Hepatic stellate cell (primary cell): ENCODE data around the gene CRKL.
A peak's percentile ranks its signal among the peaks of the same experiment; 100 is the strongest.
"Not testable (repeated sequence)": the region's sequence is repeated elsewhere in the genome, so short reads cannot be mapped to it uniquely, and the experiment has no call there.

Experiments used
- DNase-seq: peaks from one replicate; pipeline ENCODE4 v3.0.0; 2011; ENCODE audit warnings: low spot score

The CRKL gene

GRCh38 chr22:20901093-20902033, 15.8 kb upstream of the CRKL start:
- not testable (repeated sequence) for DNase-seq

- no peak for DNase-seq
Measured at GRCh38 chr22:20903093-20903492, 14.1 kb upstream of the CRKL start.

GRCh38 chr22:20904008-20904979, 12.9 kb upstream of the CRKL start:
- DNase-seq = peak; percentile 78

GRCh38 chr22:20904980-20905355, 12.2 kb upstream of the CRKL start:
- no peak for DNase-seq

- DNase-seq = no peak
Measured at GRCh38 chr22:20905415-20906386, 11.5 kb upstream of the CRKL start.

GRCh38 chr22:20906387-20906767, 10.8 kb upstream of the CRKL start:
- no peak for DNase-seq

- not testable (repeated sequence) for DNase-seq
Measured at GRCh38 chr22:20908717-20909116, 8.5 kb upstream of the CRKL start.

- no peak for DNase-seq
Measured at GRCh38 chr22:20909543-20910303, 7.5 kb upstream of the CRKL start.

GRCh38 chr22:20912494-20912893, 4.7 kb upstream of the CRKL start:
- no peak for DNase-seq

- no peak for DNase-seq
Measured at GRCh38 chr22:20918663-20919218, 1.5 kb downstream of the CRKL start.

GRCh38 chr22:20919718-20920117, 2.5 kb downstream of the CRKL start:
- DNase-seq = no peak

GRCh38 chr22:20920881-20921203, 3.6 kb downstream of the CRKL start:
- no peak for DNase-seq

GRCh38 chr22:20922141-20922751, 5.0 kb downstream of the CRKL start:
- no peak for DNase-seq

GRCh38 chr22:20926243-20926642, 9.0 kb downstream of the CRKL start:
- no peak for DNase-seq

GRCh38 chr22:20927940-20928572, 10.8 kb downstream of the CRKL start:
- no peak for DNase-seq

GRCh38 chr22:20928573-20928967, 11.4 kb downstream of the CRKL start:
- no peak for DNase-seq

- no peak for DNase-seq
Measured at GRCh38 chr22:20930004-20930403, 12.8 kb downstream of the CRKL start.

- not testable (repeated sequence) for DNase-seq
Measured at GRCh38 chr22:20930435-20930834, 13.2 kb downstream of the CRKL start.

GRCh38 chr22:20931126-20931654, 14.0 kb downstream of the CRKL start:
- no peak for DNase-seq
